Measurements from ENCODE around the gene TMPRSS13. TPM values are rescaled to one million over a fixed set of nuclear protein-coding genes. Genes with fewer than 3 reads are reported as not detected.
"Not testable (repeated sequence)": the region's sequence is repeated elsewhere in the genome, so short reads cannot be mapped to it uniquely, and the experiment has no call there.

TMPRSS13 gene
- total RNA-seq, 4 donors from 2014 or later = 0.60 to 1.7 TPM; not detected in 2

GRCh38 chr11:117927926-117928325, 1.3 kb downstream of the TMPRSS13 start:
- Histone ChIP-seq H3K9me3 (no peaks in the 10 kb centered on the region), H3K4me3 (no peak overlapping the region), H3K4me1 (no peaks in the 10 kb centered on the region), H3K27ac (no peak overlapping the region), H3K36me3 (no peaks in the 10 kb centered on the region), H3K27me3 (no peaks in the 10 kb centered on the region)
- no peak for DNase-seq (ENCODE audit: low spot score in 2 of 2)
- 92 to 94% methylated on average over 3 of the region's 3 CpGs for WGBS, 2 donors
- TF ChIP-seq POLR2A (IDR thresholded peaks at IDR 0.05) (no peak), CTCF (IDR thresholded peaks at IDR 0.05) (no peak), EP300 (IDR thresholded peaks at IDR 0.05) (no peak)

GRCh38 chr11:117926166-117926565, 3.0 kb downstream of the TMPRSS13 start:
- WGBS, 2 donors = 82 to 86% methylated on average over 7 of the region's 7 CpGs
- H3K27ac ChIP-seq; DNase-seq (ENCODE audit: low spot score in 2 of 2); H3K27me3 ChIP-seq; H3K4me3 ChIP-seq; H3K4me1 ChIP-seq; H3K36me3 ChIP-seq; H3K9me3 ChIP-seq: not testable (repeated sequence)

GRCh38 chr11:117925198-117925925, 3.8 kb downstream of the TMPRSS13 start:
- no peak overlapping the region for H3K4me3 ChIP-seq
- H3K36me3 ChIP-seq = no peaks in the 10 kb centered on the region
- no peaks in the 10 kb centered on the region for H3K4me1 ChIP-seq
- TF ChIP-seq EP300 (IDR thresholded peaks at IDR 0.05) = no peak
- no peak for TF ChIP-seq CTCF (IDR thresholded peaks at IDR 0.05)
- no peak for TF ChIP-seq POLR2A (IDR thresholded peaks at IDR 0.05)
- no peak overlapping the region for H3K27ac ChIP-seq
- no peaks in the 10 kb centered on the region for H3K9me3 ChIP-seq
- no peaks in the 10 kb centered on the region for H3K27me3 ChIP-seq
- DNase-seq (ENCODE audit: low spot score in 2 of 2) = no peak
- 79 to 84% methylated on average over 11 of the region's 11 CpGs for WGBS, 2 donors

GRCh38 chr11:117924631-117925170, 4.5 kb downstream of the TMPRSS13 start:
- Histone ChIP-seq H3K4me3 (no peak overlapping the region), H3K9me3 (no peaks in the 10 kb centered on the region), H3K27me3 (no peaks in the 10 kb centered on the region), H3K27ac (no peak overlapping the region), H3K4me1 (no peaks in the 10 kb centered on the region), H3K36me3 (no peaks in the 10 kb centered on the region)
- TF ChIP-seq POLR2A (IDR thresholded peaks at IDR 0.05) (no peak), CTCF (IDR thresholded peaks at IDR 0.05) (no peak), EP300 (IDR thresholded peaks at IDR 0.05) (no peak)
- DNase-seq (ENCODE audit: low spot score in 2 of 2) = no peak
- 67 to 77% methylated on average over 11 of the region's 11 CpGs for WGBS, 2 donors

- WGBS, 2 donors = 79 to 87% methylated on average over 7 of the region's 7 CpGs
- H3K36me3 ChIP-seq = no peaks in the 10 kb centered on the region
Observed at GRCh38 chr11:117923773-117924172, 5.4 kb downstream of the TMPRSS13 start.

More at GRCh38 chr11:117923773-117924172, 5.4 kb downstream of the TMPRSS13 start:
- TF ChIP-seq EP300 (IDR thresholded peaks at IDR 0.05) (no peak), CTCF (IDR thresholded peaks at IDR 0.05) (no peak), POLR2A (IDR thresholded peaks at IDR 0.05) (no peak)
- no peaks in the 10 kb centered on the region for H3K9me3 ChIP-seq
- H3K4me3 ChIP-seq = no peak overlapping the region
- DNase-seq (ENCODE audit: low spot score in 2 of 2) = no peak
- no peaks in the 10 kb centered on the region for H3K4me1 ChIP-seq
- no peak overlapping the region for H3K27ac ChIP-seq
- no peaks in the 10 kb centered on the region for H3K27me3 ChIP-seq
